Measurements from ENCODE around the gene RAET1E.
A peak's percentile ranks its signal among the peaks of the same experiment; 100 is the strongest.
"Not testable (repeated sequence)": the region's sequence is repeated elsewhere in the genome, so short reads cannot be mapped to it uniquely, and the experiment has no call there.

The RAET1E gene

DNA sequence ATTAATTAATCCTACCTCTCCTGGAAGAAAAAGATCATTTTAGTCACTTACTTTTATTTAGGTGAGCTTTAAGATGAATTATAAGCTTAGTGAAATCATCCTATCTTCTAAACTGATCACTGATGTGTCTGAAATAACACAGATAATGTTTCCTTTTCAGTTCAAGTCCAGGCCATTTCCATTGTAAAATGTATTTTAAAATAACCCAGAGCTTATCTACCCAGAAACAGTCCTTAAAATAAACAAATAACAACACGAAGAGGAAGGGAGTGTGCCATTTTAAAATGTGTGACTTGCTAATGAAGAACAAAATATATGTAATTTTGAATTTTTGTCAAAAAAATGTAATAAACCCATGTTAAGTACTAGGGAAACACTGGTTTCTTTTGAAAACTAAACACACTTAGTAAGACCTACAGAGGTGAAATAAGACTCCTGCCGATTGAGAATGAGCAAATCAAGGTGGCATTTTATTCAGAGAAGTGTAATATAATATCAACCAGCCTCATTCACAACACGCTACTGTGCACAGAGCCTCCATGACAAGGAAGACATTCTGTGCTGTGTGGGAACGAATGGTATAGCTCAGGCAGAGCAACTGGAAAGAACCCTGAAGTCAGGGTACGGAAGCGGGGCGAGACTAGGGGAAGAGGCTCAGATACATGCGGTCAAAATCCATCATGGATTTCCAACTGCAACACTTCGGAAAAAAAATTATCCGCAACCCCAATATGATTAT, 41.5 kb downstream of the RAET1E start:
- no peak for DNase-seq
- in situ Hi-C loops (cut with HindIII; ENCODE audit: low pct_ligation_motif_present, low pct_unique_long_range_greater_than_20kb, low sequenced_read_pairs), result no loop called here

- in situ Hi-C loops (cut with HindIII; ENCODE audit: low pct_ligation_motif_present, low pct_unique_long_range_greater_than_20kb, low sequenced_read_pairs), result no loop called here
- peak; percentile 2 for DNase-seq
Observed at GRCh38 chr6:149855741-149856140, 42.2 kb downstream of the RAET1E start.

DNA sequence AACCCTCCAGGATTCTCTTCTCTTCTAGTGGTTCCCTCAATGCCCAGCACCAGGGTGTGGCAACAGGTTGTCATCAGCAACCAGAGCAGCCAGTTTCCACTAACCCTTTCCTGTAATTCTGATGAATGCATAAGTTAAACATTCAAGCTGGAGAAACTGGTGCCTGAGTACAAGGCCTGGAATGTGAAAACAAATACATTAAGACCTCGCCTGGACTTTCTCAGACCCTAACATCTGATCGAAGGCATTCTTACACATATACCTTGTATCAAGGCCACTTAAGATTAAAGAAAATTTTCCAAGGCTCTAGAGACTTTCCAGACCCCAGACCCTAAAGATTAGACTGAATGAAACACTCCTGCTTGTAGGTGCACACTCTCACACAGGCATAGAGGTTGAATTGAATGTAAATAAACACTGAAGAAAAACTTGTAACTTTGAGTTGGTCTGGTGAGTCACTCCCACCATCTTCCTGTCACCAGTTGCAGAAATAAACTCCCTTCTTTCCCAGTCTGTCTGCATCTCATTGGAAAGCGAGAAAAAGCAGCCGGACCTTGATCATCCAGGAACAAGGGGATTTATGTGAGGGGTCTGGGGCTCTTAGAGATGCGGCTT, 42.8 kb downstream of the RAET1E start:
- in situ Hi-C loops (cut with HindIII; ENCODE audit: low pct_ligation_motif_present, low pct_unique_long_range_greater_than_20kb, low sequenced_read_pairs), result no loop called here
- DNase-seq, result peak; percentile 80

DNA sequence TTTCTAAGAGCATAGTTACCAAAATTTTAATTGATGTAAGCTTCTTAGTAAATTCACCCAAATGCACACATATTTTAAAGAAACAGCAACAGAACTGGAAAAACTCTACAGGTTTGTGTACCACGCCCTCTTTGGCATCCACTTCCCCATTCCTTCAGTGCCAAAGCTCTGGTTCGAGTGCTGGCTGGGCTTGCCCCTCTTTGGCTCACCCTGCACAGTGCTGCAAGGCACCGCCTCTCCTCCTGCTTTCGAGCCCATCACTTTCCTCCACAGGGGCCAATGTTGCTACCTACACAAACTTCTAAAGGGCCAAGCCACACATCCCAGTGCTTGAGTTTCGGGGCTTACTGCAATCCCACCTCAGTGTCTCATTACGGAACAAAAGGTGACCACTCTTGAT, 43.4 kb downstream of the RAET1E start:
- DNase-seq, result peak; percentile 53
- in situ Hi-C loops (cut with HindIII; ENCODE audit: low pct_ligation_motif_present, low pct_unique_long_range_greater_than_20kb, low sequenced_read_pairs), result no loop called here

- DNase-seq; in situ Hi-C loops (cut with HindIII; ENCODE audit: low pct_ligation_motif_present, low pct_unique_long_range_greater_than_20kb, low sequenced_read_pairs): not testable (repeated sequence)
Observed at GRCh38 chr6:149854017-149854416, 43.9 kb downstream of the RAET1E start.

GRCh38 chr6:149852881-149853280, 45.0 kb downstream of the RAET1E start:
- DNase-seq, result no peak
- in situ Hi-C loops (cut with HindIII; ENCODE audit: low pct_ligation_motif_present, low pct_unique_long_range_greater_than_20kb, low sequenced_read_pairs), result no loop called here

GRCh38 chr6:149852180-149852579, 45.7 kb downstream of the RAET1E start:
- DNase-seq, result peak; percentile 12
- in situ Hi-C loops (cut with HindIII; ENCODE audit: low pct_ligation_motif_present, low pct_unique_long_range_greater_than_20kb, low sequenced_read_pairs), result no loop called here

- in situ Hi-C loops (cut with HindIII; ENCODE audit: low pct_ligation_motif_present, low pct_unique_long_range_greater_than_20kb, low sequenced_read_pairs), result no loop called here
- no peak for DNase-seq
Observed at GRCh38 chr6:149851461-149852110, 46.3 kb downstream of the RAET1E start.

DNA sequence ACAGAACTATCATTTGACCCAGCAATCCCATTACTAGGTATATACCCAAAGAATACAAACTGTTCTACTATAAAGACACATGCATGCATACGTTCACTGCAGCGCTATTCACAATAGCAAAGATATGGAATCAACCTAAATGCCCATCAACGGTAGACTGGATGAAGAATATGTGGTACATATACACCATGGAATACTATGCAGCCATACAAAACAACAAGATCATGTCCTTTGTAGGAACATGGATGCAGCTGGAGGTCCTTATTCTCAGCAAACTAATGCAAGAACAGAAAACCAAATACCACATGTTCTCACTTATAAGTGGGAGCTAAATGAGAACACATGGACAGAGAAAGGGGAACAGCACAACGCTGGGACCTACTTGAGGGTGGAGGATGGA, 49.6 kb downstream of the RAET1E start:
- in situ Hi-C loops (cut with HindIII; ENCODE audit: low pct_ligation_motif_present, low pct_unique_long_range_greater_than_20kb, low sequenced_read_pairs), result not testable (repeated sequence)

More for the DNA sequence above, 49.6 kb downstream of the RAET1E start:
- not testable (repeated sequence) for DNase-seq

Data from ACHN (cell line).